ENCODE measurements around the gene PPP1R1A.

GRCh38 chr12:54587315-54587873 lies 1.1 kb downstream of the PPP1R1A start:
- no peak for TF ChIP-seq POLR2A (IDR thresholded peaks at IDR 0.05; ENCODE audit: low read depth, low read length)
- TF ChIP-seq TAF1 (IDR thresholded peaks at IDR 0.05; ENCODE audit: low read depth, low read length), result no peak
